MV-4-11 (cell line): ENCODE data around the gene MTHFD1L.
"Not testable (repeated sequence)": the region's sequence is repeated elsewhere in the genome, so short reads cannot be mapped to it uniquely, and the experiment has no call there.

Experiments
- DNase-seq: peaks from one replicate; lab custom pipeline; 2025; lab: John Stamatoyannopoulos, UW

The MTHFD1L gene

GRCh38 chr6:150865406-150866146, at the start of gene MTHFD1L:
Gene MTHFD1L (plus strand): TSS chr6:150865702. CDS start chr6:150865823, 121 bp downstream.
- peak; percentile 74 for DNase-seq

- not testable (repeated sequence) for DNase-seq
Measured at GRCh38 chr6:150816554-150816953, 48.9 kb upstream of the MTHFD1L start.

GRCh38 chr6:150822932-150823331, 42.6 kb upstream of the MTHFD1L start:
- no peak for DNase-seq

GRCh38 chr6:150826788-150827187, 38.7 kb upstream of the MTHFD1L start:
- DNase-seq = no peak

- not testable (repeated sequence) for DNase-seq
Measured at GRCh38 chr6:150828107-150828506, 37.4 kb upstream of the MTHFD1L start.

GRCh38 chr6:150830439-150831165, 34.9 kb upstream of the MTHFD1L start:
- DNase-seq = no peak

- no peak for DNase-seq
Measured at GRCh38 chr6:150831577-150831976, 33.9 kb upstream of the MTHFD1L start.

- DNase-seq = no peak
Measured at GRCh38 chr6:150835620-150836019, 29.9 kb upstream of the MTHFD1L start.

- no peak for DNase-seq
Measured at GRCh38 chr6:150840185-150840584, 25.3 kb upstream of the MTHFD1L start.

- no peak for DNase-seq
Measured at GRCh38 chr6:150841189-150841588, 24.3 kb upstream of the MTHFD1L start.

- no peak for DNase-seq
Measured at GRCh38 chr6:150841697-150842096, 23.8 kb upstream of the MTHFD1L start.

- no peak for DNase-seq
Measured at GRCh38 chr6:150844371-150844770, 21.1 kb upstream of the MTHFD1L start.

- no peak for DNase-seq
Measured at GRCh38 chr6:150846641-150847040, 18.9 kb upstream of the MTHFD1L start.

- DNase-seq = no peak
Measured at GRCh38 chr6:150848400-150848799, 17.1 kb upstream of the MTHFD1L start.

- not testable (repeated sequence) for DNase-seq
Measured at GRCh38 chr6:150854392-150854791, 11.1 kb upstream of the MTHFD1L start.

- DNase-seq = not testable (repeated sequence)
Measured at GRCh38 chr6:150855171-150855570, 10.3 kb upstream of the MTHFD1L start.

- DNase-seq = peak; percentile 57
Measured at GRCh38 chr6:150857062-150857944, 8.2 kb upstream of the MTHFD1L start.

- no peak for DNase-seq
Measured at GRCh38 chr6:150857945-150858308, 7.6 kb upstream of the MTHFD1L start.

GRCh38 chr6:150861448-150862168, 3.9 kb upstream of the MTHFD1L start:
- DNase-seq = peak; percentile 85

- DNase-seq = no peak
Measured at GRCh38 chr6:150863213-150863928, 2.1 kb upstream of the MTHFD1L start.

- DNase-seq = no peak
Measured at GRCh38 chr6:150865043-150865405, 478 bp upstream of the MTHFD1L start.
